ENCODE data around the gene XAGE1A.

DNA sequence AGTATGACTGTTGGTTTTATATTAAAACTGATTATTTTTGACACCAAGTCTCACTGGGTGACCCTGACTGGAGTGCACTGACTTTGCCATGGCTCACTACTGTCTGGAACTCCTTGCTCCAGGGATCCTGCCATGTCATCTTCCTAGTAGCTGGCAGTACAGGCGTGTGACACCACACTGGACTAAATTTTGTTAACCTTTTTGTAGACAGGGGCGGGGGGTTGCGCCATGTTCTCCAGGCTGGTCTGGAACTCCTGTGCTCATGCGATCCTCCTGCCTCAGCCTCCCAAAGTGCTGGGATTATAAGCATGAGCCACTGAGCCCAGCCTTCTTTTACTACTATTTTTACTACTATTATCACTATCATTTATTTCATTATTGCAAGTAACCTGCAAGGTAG is 8.9 kb downstream of the XAGE1A start:
- no peak for TF ChIP-seq POLR2AphosphoS5 (IDR thresholded peaks at IDR 0.05; ENCODE audit: low read depth, low read length)
- TF ChIP-seq, protein P1, sequence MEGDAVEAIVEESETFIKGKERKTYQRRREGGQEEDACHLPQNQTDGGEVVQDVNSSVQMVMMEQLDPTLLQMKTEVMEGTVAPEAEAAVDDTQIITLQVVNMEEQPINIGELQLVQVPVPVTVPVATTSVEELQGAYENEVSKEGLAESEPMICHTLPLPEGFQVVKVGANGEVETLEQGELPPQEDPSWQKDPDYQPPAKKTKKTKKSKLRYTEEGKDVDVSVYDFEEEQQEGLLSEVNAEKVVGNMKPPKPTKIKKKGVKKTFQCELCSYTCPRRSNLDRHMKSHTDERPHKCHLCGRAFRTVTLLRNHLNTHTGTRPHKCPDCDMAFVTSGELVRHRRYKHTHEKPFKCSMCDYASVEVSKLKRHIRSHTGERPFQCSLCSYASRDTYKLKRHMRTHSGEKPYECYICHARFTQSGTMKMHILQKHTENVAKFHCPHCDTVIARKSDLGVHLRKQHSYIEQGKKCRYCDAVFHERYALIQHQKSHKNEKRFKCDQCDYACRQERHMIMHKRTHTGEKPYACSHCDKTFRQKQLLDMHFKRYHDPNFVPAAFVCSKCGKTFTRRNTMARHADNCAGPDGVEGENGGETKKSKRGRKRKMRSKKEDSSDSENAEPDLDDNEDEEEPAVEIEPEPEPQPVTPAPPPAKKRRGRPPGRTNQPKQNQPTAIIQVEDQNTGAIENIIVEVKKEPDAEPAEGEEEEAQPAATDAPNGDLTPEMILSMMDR (IDR thresholded peaks at IDR 0.05): no peak
- TF ChIP-seq, protein P2, sequence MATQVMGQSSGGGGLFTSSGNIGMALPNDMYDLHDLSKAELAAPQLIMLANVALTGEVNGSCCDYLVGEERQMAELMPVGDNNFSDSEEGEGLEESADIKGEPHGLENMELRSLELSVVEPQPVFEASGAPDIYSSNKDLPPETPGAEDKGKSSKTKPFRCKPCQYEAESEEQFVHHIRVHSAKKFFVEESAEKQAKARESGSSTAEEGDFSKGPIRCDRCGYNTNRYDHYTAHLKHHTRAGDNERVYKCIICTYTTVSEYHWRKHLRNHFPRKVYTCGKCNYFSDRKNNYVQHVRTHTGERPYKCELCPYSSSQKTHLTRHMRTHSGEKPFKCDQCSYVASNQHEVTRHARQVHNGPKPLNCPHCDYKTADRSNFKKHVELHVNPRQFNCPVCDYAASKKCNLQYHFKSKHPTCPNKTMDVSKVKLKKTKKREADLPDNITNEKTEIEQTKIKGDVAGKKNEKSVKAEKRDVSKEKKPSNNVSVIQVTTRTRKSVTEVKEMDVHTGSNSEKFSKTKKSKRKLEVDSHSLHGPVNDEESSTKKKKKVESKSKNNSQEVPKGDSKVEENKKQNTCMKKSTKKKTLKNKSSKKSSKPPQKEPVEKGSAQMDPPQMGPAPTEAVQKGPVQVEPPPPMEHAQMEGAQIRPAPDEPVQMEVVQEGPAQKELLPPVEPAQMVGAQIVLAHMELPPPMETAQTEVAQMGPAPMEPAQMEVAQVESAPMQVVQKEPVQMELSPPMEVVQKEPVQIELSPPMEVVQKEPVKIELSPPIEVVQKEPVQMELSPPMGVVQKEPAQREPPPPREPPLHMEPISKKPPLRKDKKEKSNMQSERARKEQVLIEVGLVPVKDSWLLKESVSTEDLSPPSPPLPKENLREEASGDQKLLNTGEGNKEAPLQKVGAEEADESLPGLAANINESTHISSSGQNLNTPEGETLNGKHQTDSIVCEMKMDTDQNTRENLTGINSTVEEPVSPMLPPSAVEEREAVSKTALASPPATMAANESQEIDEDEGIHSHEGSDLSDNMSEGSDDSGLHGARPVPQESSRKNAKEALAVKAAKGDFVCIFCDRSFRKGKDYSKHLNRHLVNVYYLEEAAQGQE (IDR thresholded peaks at IDR 0.05; ENCODE audit: insufficient read depth in 1 of 2, low read depth in 2 of 2, low read length in 1 of 2): no peak
- no peak for TF ChIP-seq TCF7L2 (IDR thresholded peaks at IDR 0.05; ENCODE audit: low read depth, low read length)
- no peak for TF ChIP-seq SIN3A (IDR thresholded peaks at IDR 0.05; ENCODE audit: borderline replicate concordance, insufficient read depth, low read depth, low read length)
